Stimulated activated CD4-positive, alpha-beta T cell treated with anti-CD3 and anti-CD28 coated beads, Interleukin-4, amount 100 ng/mL, for 48 hours (primary cell): ENCODE data around the gene C21orf91.

Source experiments
- DNase-seq, 2 donors: peaks; one replicate each; pipeline ENCODE4 v3.0.0-alpha.2; 2020; ENCODE audit warnings: low read depth in 2 of 2

C21orf91 gene

DNA sequence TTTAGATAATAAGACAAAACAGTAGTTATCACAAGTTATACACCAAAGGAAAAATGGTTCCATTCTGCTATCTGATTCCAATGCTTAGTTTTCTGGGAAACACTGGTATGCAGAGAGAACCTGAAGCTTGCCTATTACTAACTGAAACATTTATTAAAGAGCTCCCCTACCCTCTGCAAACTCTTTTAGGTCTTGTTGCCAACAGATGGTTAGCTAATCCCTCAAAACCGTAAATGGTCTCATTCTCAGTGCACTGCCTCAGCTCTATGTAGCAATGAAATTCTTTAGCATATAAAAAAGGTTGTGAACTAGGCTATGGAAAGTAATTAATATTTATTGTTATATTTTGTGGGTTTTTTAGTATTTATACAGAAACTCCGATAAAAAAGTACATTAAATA, 20.4 kb downstream of the C21orf91 start:
- DNase-seq: no peak

- DNase-seq: no peak
Observed at GRCh38 chr21:17797967-17798366, 21.2 kb downstream of the C21orf91 start.

DNA sequence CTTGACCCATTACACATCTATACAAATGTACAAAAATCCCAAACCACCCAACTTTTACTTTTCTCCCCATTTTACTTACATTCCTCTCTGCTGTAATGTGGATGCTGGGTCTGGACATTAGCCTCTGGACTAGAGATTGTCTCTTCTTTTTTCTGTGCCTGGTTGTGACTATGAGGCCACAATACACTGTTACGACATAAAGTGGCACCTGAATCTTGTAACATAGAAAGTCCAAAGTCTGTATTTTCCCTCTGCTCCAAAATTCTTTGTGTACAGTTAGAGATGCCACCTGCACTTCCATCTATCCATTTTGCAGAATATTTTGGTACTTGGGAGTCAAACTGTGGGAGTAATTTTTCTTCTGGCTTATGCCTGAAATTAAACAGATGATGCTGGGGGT, 22.7 kb downstream of the C21orf91 start:
- DNase-seq: no peak

DNA sequence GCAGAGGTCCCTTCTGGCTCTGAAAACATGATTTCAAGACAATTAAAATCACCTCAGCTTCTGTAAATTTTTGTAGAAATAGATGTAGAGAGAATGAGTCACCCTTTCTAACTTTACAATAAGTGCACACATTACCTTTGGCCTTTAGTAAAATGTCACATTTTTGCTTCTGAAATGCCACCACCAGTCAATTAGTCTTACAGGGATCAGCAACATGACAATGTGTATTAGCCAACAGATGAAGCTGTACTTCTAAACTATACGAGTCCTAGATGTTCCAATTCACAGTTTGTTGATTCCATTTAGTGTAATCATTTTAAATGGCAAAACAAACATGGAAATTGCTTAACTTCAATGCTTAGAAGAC, 23.1 kb downstream of the C21orf91 start:
- no peak for DNase-seq

DNA sequence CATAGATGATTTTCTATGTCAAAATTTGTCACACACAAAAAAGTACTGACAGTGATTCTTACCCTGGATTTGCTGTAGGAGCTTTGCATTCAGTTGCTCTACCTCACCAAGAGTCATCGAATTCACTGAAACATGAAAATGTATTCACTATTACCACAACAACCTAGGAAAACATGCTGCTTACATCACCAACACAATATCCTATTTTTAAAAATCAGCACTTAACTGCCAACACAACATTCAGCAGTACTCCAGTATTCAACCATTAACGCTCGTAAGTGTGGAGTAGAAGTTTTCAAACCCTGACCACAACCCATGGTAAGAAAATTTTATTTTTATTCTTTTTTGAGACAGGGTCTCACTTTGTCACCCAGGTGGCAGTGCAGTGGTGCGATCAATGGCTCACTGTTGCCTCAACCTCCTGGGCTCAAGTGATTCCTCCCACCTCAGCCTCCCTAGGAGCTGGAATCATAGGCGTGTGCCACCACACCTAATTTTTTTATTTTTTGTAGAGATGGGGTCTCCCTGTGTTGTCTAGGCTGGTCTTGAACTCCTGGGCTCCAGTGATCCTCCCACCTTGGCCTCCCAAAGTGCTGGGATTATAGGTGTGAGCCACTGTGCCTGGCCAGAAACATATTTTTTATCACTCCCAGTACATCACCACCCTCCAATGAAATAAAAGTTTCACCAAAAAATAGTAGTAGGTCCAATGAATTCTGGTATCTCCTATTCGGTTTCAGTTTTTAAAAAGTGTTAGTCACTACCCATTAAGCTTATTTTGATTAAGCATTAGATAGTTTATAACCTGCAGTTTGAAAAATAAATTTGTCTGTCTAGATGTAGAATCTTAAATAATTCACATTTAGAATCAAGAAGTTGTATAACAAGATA, 23.8 kb downstream of the C21orf91 start:
- DNase-seq: no peak

- no peak for DNase-seq
Observed at GRCh38 chr21:17794518-17795145, 24.5 kb downstream of the C21orf91 start.

GRCh38 chr21:17793246-17794123, 25.7 kb downstream of the C21orf91 start:
- no peak for DNase-seq

DNA sequence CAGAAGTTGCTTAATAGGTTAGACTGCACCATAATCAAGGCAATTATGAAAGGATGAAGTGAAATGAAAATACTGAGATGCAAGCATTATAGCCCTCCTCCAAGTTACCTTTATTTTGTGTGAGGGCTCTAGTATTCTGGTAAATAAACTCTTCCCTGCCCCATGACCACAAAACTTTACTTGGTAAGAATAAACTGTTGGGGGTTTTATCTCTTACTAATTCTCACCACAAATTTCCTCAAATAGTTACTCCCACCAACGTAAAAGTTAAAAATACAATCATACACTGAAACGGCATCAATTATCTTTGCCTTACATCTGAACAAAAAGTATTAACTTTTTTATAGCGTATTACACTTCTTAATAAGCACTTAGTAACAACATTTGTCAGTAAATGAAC, 29.5 kb downstream of the C21orf91 start:
- DNase-seq: no peak

DNA sequence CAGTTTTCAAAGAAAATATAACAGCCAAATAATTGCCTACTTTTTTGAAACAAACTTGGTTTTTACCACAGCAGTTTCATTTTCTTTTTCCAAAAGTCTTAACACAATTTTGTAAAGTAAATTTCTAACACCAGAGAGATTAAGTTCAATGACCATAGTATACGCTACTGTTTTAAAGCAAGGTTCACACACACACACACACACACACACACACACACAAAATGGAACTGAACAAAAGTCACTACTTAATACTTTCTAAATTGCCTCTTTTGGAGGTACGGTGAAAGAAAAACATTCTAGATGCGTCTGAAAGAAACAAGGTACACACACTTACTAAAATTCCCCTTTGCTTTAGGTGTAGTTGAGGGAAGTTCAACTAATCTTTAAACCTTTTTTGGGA, 30.1 kb downstream of the C21orf91 start:
- no peak for DNase-seq

GRCh38 chr21:17786851-17787181, 32.3 kb downstream of the C21orf91 start:
- DNase-seq: no peak

DNA sequence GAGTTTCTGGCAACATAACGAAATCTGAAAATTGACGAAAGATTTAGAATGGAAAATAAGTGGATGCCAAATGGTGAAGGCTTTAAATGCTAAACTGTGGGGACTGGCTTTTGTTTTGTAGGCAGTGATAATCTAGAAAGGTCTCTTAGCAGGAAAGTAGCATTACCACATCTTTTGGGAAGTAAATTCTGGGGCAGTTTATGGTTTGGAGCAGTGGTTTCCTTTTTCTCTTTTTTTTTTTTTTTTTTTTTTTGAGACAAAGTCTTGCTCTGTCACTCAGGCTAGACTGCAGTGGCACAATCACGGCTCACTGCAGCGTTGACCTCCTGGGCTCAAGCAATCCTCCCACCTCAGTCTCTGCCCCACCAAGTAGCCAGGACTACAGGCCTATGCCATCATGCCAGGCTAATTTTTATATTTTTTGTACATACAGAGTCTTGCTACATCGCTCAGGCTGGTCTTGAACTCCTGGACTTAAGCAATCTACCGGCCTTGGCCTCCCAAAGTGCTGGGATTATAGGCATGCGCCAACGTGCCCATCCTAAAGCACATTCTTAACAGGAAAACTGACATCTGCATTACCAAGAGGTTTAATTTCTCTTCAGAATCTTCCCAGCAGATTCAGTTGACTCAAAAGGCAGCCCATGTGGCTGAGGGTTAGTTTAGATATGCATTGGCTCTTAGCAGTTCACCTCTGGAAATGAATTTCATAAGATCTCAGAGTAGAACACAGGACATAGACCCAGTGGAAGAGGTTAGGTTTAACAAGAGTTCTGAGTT, 32.9 kb downstream of the C21orf91 start:
- DNase-seq: no peak

GRCh38 chr21:17785403-17785788, 33.8 kb downstream of the C21orf91 start:
- no peak for DNase-seq

DNA sequence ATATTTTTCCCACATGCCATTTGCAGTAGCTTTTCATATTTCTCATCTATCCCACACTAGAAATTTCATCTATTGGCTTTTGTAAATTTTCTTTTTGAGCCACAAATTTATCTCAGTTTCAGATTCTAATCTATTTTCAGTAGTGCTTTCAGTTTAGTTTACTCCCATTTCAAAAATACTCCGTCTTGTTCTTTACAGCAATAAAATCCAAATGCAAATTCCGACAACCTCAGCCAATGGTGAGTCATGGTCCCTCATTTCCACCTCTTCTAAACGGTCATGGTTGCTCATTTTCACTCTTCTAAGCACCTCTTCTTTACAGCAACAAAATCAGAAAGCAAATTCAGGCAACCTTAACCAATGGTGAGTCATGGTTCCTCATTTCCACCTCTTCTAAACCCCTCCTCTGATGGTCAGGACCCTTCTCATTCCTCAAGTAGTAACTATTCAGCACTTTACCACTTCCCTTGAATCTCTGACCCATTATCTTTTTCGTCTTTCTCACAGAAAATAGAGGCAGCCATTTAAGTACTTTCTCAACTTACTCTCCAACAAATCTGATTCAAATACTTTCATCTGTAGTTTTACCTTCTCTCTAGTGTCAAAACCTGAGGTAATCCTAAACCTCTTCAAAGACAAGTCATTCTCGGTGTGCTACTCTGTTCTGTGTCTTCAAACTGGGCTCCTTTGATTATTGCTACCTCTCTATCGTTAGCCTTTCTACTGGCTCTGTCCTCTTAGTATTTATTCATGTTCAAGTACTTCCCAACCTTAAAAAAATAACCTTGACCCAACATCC, 34.4 kb downstream of the C21orf91 start:
- no peak for DNase-seq

DNA sequence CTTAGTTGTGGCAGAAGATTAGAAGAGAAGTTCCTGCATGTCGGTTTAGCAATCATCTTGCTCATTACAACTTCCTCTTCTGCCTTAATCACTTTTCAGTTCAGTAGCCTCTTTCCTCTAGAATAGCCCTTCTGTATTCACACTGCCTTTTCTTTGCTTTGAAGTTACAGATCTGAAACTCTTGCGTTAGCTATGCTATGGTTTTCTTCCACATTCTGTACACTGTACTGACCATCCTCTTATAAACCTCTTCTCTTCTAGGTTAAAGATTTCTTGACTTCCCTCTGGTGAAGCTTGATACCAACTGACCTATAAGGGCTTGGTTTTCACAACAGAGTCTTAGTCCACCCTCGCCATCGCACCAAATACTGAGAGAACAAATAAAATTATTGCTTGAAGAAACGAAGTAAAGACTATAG, 35.0 kb downstream of the C21orf91 start:
- no peak for DNase-seq

DNA sequence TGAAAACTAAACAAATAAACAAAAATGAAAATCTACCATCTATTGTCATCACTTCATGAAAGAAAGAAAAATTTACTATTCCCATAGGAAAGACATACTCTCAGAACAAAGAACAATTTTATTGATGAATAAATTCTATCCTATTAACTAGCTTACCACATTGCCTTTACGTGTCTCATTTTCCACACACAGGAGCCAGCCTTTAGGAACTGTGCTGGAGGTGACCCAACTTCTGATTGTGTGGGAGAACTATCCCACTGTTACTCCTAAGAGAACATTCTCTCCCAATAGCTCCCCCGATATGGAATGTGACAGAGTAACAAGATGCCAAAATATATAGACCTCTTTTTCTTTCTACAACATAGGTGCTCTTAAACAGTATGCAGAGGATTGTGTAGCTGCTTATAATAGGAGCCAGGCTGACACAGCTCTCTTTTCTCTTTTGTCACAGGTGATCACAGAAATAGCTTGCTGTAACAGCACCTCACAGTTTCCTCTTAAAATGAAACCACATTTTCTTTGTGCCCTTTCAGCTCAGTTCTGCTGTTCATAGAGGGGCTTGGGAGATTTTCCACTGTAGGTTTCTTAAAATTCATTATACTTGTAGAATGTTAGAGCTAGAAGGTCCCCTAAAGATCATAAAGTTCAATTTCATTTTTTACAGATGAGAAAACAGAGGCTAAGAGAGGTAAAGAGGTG, 35.5 kb downstream of the C21orf91 start:
- no peak for DNase-seq

- DNase-seq: no peak
Observed at GRCh38 chr21:17783003-17783402, 36.2 kb downstream of the C21orf91 start.

- DNase-seq: no peak
Observed at GRCh38 chr21:17782051-17782450, 37.1 kb downstream of the C21orf91 start.

DNA sequence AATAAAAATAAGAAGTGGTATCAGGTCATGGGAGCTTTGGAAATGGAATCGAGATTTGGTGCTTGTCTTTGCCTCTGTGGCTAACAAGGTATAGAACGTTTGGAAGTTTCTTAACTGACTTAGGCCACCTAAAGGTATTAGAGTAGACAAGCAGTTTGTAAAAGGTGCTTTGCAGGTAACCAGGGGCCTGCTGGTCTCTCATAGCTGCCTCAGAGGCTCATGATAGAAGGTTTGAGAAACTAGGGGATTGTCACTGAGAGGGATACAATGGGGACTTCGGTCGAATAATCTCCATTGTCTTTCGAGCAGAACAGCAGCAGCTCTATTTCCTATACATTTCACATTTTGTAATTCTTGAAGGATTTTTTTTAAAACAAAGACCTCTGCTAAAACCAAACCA, 37.6 kb downstream of the C21orf91 start:
- no peak for DNase-seq

DNA sequence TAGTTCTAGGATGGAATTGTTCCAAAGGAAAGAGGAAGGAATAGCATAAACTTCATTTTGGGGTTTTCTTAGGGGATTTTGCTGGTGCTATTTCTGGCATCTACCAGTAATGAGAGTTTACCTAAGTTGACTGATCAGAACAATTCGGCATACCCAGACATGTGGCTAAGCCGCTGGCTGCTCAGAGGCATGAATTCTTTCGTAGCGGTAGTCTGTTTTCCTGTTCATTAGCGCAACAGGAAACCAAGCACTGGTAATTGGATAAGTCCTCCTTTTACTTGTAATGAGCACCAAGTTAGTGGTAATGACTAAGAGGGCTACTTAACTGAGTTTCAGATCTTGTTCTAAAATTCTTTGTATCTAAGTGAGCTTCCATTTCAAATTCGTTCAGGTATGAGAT, 38.6 kb downstream of the C21orf91 start:
- DNase-seq: no peak

DNA sequence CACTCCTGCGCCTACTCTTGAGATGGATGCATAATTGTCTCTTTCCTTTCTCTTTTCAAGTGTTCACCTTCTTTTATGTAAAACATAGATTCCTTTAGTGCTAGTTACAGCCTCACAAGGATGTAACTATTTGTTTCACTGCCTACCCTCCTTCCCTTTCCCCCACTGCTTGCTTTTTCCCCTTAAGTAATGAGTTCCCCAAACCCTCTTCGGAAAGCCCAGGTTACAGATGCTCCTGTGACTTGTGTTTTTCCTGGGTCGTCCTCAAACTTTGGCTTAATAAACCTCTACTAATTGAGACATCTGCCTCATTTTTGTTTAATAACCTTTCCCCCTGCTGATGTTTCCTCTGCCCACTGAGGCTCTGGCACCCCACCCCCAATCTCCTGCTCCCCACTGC, 39.2 kb downstream of the C21orf91 start:
- DNase-seq: no peak
